Endothelial cell of umbilical vein (primary cell): ENCODE results near the gene GRSF1. TPM values are rescaled to one million over a fixed set of nuclear protein-coding genes. Genes with fewer than 3 reads are reported as not detected.

Experiments used
- BruUV-seq: library from RNA; stranded (reverse); fragments of 400-500 nt; replicated peaks from 2 replicates; lab custom pipeline; 2021; lab: Mats Ljungman, UMichigan
- CTCF ChIA-PET: fragments of 300-600, 350-600 bp; sonication (Branson Sonifier 250); formaldehyde crosslinking; loops from one replicate; lab custom pipeline; 2021; ENCODE audit warnings: antibody characterized with exemption, inconsistent platforms; lab: Charles Lee
- POLR2A ChIA-PET: fragments of 300-600, 350-600 bp; sonication (Branson Sonifier 250); formaldehyde crosslinking; loops from one replicate; lab custom pipeline; 2021; ENCODE audit warnings: antibody characterized with exemption, inconsistent platforms; lab: Charles Lee
- DNase-seq: peaks from one replicate; pipeline ENCODE4 v3.0.0-alpha.2; 2011; ENCODE audit warnings: low read depth, low spot score
- FAIRE-seq: peaks from 2 replicates; lab custom pipeline; 2011; peaks lifted over from hg19 to GRCh38; lab: Jason Lieb, UNC
- H2AFZ ChIP-seq: 2 replicates; pipeline ENCODE4 v1.6.0; 2012; ENCODE audit warnings: low read depth, low read length, control low read depth, inconsistent platforms
- H3K27ac ChIP-seq: 2 replicates; pipeline ENCODE4 v1.5.1; 2011; ENCODE audit warnings: low read depth, mild to moderate bottlenecking, control low read depth, low read length, moderate library complexity; ENCODE audit not compliant: insufficient read depth
- H3K27me3 ChIP-seq, 2 experiments: 2 replicates each; pipeline versions ENCODE4 v1.6.0 to v1.6.1; 2011; ENCODE audit warnings: low read length in 2 of 2, mixed read lengths in 1 of 2; ENCODE audit not compliant: control insufficient read depth in 2 of 2, insufficient read depth in 2 of 2
- H3K36me3 ChIP-seq, 2 experiments: 2 replicates in 1 of 2; 3 replicates in 1 of 2; pipeline ENCODE4 v1.5.1; 2011; ENCODE audit warnings: low read length in 2 of 2, mild to moderate bottlenecking in 1 of 2, moderate library complexity in 1 of 2; ENCODE audit not compliant: control insufficient read depth in 2 of 2, insufficient read depth in 2 of 2; ENCODE audit errors: extremely low read depth in 1 of 2
- H3K4me1 ChIP-seq: 3 replicates; pipeline ENCODE4 v1.5.1; 2011; ENCODE audit warnings: mild to moderate bottlenecking, low read length; ENCODE audit not compliant: control insufficient read depth, insufficient read depth; ENCODE audit errors: extremely low read depth
- H3K4me2 ChIP-seq: 2 replicates; pipeline ENCODE4 v1.6.1; 2011; ENCODE audit warnings: low read length, control low read depth, mixed read lengths; ENCODE audit not compliant: insufficient read depth
- H3K4me3 ChIP-seq, 3 experiments: fragments of 200-600 bp in 1 of 3; sonication (generic), shearing (Covaris generic) in 1 of 3; replicated peaks in 1 of 3; 2 replicates each; pipeline ENCODE4 v1.5.1; 2011 to 2016; ENCODE audit warnings: control low read depth in 3 of 3, low read length in 3 of 3, mild to moderate bottlenecking in 2 of 3, inconsistent platforms in 1 of 3, low read depth in 1 of 3, moderate library complexity in 1 of 3; ENCODE audit not compliant: insufficient read depth in 1 of 3
- H3K79me2 ChIP-seq: 2 replicates; pipeline ENCODE4 v1.6.0; 2012; ENCODE audit warnings: low read length, inconsistent platforms; ENCODE audit not compliant: control insufficient read depth, insufficient read depth
- H3K9ac ChIP-seq: replicated peaks from 2 replicates; pipeline ENCODE3; 2011; ENCODE audit warnings: low read length, control low read depth; ENCODE audit not compliant: insufficient read depth; ENCODE audit errors: extremely low read depth
- H3K9me1 ChIP-seq: replicated peaks from 3 replicates; pipeline ENCODE4 v1.6.0; 2011; ENCODE audit warnings: mild to moderate bottlenecking, low read length; ENCODE audit not compliant: control insufficient read depth, insufficient read depth; ENCODE audit errors: extremely low read depth
- H3K9me3 ChIP-seq: replicated peaks from 2 replicates; pipeline ENCODE4 v1.5.1; 2012; ENCODE audit warnings: low read length, inconsistent platforms; ENCODE audit not compliant: control insufficient read depth, insufficient read depth
- H4K20me1 ChIP-seq: replicated peaks from 2 replicates; pipeline ENCODE3; 2011; ENCODE audit warnings: mild to moderate bottlenecking, low read length; ENCODE audit not compliant: control insufficient read depth, insufficient read depth; ENCODE audit errors: extremely low read depth
- EZH2 ChIP-seq: IDR thresholded peaks from 2 replicates; pipeline ENCODE4 v1.6.1; 2012; ENCODE audit warnings: borderline replicate concordance, low read depth, mild to moderate bottlenecking, moderate library complexity, low read length, inconsistent platforms; ENCODE audit not compliant: severe bottlenecking
- FOS ChIP-seq: IDR thresholded peaks from 2 replicates; pipeline ENCODE4 v1.6.1; 2011; ENCODE audit warnings: mild to moderate bottlenecking, low read length, moderate library complexity, borderline replicate concordance; ENCODE audit not compliant: insufficient read depth
- GATA2 ChIP-seq: IDR thresholded peaks from 2 replicates; pipeline ENCODE4 v1.7.0; 2011; ENCODE audit warnings: low read depth, mild to moderate bottlenecking, moderate library complexity, mixed read lengths, low read length; ENCODE audit not compliant: insufficient read length, insufficient read depth
- JUN ChIP-seq: IDR thresholded peaks from 2 replicates; pipeline ENCODE4 v1.6.1; 2011; ENCODE audit warnings: borderline replicate concordance, low read depth; ENCODE audit not compliant: insufficient read length, insufficient read depth
- MAX ChIP-seq: IDR thresholded peaks from 2 replicates; pipeline ENCODE4 v1.6.1; 2011; ENCODE audit not compliant: insufficient read depth, insufficient read length
- MYC ChIP-seq: IDR thresholded peaks from one replicate; pipeline ENCODE4 v1.6.1; 2011; ENCODE audit warnings: mild to moderate bottlenecking, low read depth, low read length
- POLR2A ChIP-seq: IDR thresholded peaks from 2 replicates; pipeline ENCODE4 v1.6.1; 2012; ENCODE audit warnings: low read depth, mild to moderate bottlenecking, control low read depth, low read length
- POLR2AphosphoS5 ChIP-seq: IDR thresholded peaks from 2 replicates; pipeline ENCODE4 v1.6.1; 2012; ENCODE audit warnings: low read depth, mild to moderate bottlenecking, control low read depth, low read length, moderate library complexity; ENCODE audit not compliant: insufficient read depth
- dilution Hi-C: fragments of 300-500 bp; cut with MboI; formaldehyde crosslinking; loops from one replicate; pipeline ENCODE4 v1.15.0; 2019; ENCODE audit warnings: low sequenced_read_pairs; ENCODE audit not compliant: extremely low pct_ligation_motif_present
- intact Hi-C: fragments of 100-400 bp; cut with micrococcal nuclease; formaldehyde crosslinking; loops from one replicate; pipeline ENCODE4 v1.10.0; 2022
- polyA plus RNA-seq, 4 experiments: library from polyadenylated mRNA; depleted of rRNA in 3 of 4; stranded (reverse) in 3 of 4; unstranded in 1 of 4; fragments of >200 nt; gene quantifications; 2 replicates each; pipeline versions ENCODE4 v1.2.1 to v1.2.3, GENCODE V29; 2011 to 2012; ENCODE audit warnings: missing spikeins in 1 of 4
- total RNA-seq: library from RNA; stranded (reverse); gene quantifications from 2 replicates; pipeline ENCODE4 v1.2.3, GENCODE V29; 2021
- TF ChIP-seq, protein P1 (sequence below), 2 donors: IDR thresholded peaks; 1 replicate in 1 of 2; 2 replicates in 1 of 2; pipeline ENCODE4 v1.5.1; 2011; ENCODE audit warnings: low read length in 2 of 2, mild to moderate bottlenecking in 2 of 2, moderate library complexity in 2 of 2, control low read depth in 1 of 2, inconsistent platforms in 1 of 2, low read depth in 1 of 2; ENCODE audit not compliant: insufficient read depth in 1 of 2; ENCODE audit errors: extremely low read depth in 1 of 2

The GRSF1 gene
- total and polyA plus RNA-seq, 2 donors (not counting 3 experiments of a cell fraction or from before 2014, with no cell fraction given) = 29.1 to 70.7 TPM

DNA sequence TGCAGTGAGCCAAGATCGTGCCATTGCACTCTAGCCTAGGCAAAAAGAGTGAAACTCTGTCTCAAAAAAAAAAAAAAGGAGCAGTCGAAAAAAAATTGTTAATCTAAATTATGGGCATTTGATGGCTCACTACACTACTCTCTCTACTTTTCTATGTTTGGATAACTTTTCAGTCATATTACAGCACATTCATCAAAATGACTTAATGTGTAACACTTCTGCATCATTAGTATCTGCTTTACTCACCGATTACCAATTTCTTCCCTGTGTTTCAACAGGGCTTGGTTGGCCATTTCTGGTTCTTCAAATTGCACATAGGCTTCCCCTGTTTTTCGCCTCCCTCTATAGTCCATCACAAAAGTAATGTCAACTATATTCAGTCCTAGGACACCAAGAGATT, 8.4 kb downstream of the GRSF1 start:
- no peak for TF ChIP-seq FOS
- TF ChIP-seq, protein P1, sequence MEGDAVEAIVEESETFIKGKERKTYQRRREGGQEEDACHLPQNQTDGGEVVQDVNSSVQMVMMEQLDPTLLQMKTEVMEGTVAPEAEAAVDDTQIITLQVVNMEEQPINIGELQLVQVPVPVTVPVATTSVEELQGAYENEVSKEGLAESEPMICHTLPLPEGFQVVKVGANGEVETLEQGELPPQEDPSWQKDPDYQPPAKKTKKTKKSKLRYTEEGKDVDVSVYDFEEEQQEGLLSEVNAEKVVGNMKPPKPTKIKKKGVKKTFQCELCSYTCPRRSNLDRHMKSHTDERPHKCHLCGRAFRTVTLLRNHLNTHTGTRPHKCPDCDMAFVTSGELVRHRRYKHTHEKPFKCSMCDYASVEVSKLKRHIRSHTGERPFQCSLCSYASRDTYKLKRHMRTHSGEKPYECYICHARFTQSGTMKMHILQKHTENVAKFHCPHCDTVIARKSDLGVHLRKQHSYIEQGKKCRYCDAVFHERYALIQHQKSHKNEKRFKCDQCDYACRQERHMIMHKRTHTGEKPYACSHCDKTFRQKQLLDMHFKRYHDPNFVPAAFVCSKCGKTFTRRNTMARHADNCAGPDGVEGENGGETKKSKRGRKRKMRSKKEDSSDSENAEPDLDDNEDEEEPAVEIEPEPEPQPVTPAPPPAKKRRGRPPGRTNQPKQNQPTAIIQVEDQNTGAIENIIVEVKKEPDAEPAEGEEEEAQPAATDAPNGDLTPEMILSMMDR (IDR thresholded peaks at IDR 0.05; ENCODE audit: extremely low read depth in 1 of 2, insufficient read depth in 1 of 2, low read depth in 1 of 2, low read length in 2 of 2) = no peak
- no peak for TF ChIP-seq POLR2A
- TF ChIP-seq EZH2 = no peak
- TF ChIP-seq MAX = no peak
- no peak for TF ChIP-seq GATA2
- no peak for TF ChIP-seq POLR2AphosphoS5
- no peak for TF ChIP-seq JUN
- TF ChIP-seq MYC = no peak
- ChIA-PET CTCF (no interaction called here), POLR2A (no interaction called here)
- H3K79me2 ChIP-seq = peaks cover 23% of the 10 kb centered on the region
- no peak overlapping the region for H2AFZ ChIP-seq
- peaks cover 5% of the 10 kb centered on the region for H3K4me1 ChIP-seq
- H3K9me1 ChIP-seq = no peaks in the 10 kb centered on the region
- no TSS peak for BruUV-seq
- peaks cover 15 to 24% of the 10 kb centered on the region in 2 experiments for H3K36me3 ChIP-seq
- peaks cover 2% of the 10 kb centered on the region for H4K20me1 ChIP-seq
- H3K9me3 ChIP-seq = no peaks in the 10 kb centered on the region
- DNase-seq (no peak), FAIRE-seq (no peak)
- no peaks in the 10 kb centered on the region for H3K27me3 ChIP-seq
- dilution Hi-C loops (no loop called here), intact Hi-C loops (no loop called here)
- H3K4me3 ChIP-seq = no peak overlapping the region
- no peak overlapping the region for H3K27ac ChIP-seq
- no peak overlapping the region for H3K4me2 ChIP-seq
- H3K9ac ChIP-seq = no peak overlapping the region
